CMK (cell line): ENCODE results near the gene ARG2.

Experiments
- DNase-seq: peaks from one replicate; pipeline ENCODE4 v3.0.0-alpha.2; 2010; ENCODE audit warnings: low read depth

ARG2 gene

DNA sequence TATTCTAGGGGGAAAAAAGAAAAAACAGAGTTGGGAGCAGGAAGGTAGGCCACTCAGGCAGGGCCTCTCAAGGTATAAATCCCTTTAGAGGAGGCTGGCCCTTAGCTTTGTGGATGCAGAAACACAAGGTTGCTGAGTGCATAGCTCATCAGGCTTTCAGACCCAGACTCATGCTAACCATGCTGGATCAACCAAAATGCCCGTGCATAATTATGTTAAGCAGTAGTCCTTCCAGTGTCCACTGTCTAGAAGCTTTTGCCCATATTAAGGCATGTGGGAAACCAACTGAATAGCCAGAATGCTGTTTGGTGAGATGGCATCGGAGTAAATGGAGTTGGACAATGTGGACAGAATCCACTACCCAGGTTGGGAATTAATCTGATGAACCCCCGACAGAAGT, 18.9 kb downstream of the ARG2 start:
- no peak for DNase-seq

DNA sequence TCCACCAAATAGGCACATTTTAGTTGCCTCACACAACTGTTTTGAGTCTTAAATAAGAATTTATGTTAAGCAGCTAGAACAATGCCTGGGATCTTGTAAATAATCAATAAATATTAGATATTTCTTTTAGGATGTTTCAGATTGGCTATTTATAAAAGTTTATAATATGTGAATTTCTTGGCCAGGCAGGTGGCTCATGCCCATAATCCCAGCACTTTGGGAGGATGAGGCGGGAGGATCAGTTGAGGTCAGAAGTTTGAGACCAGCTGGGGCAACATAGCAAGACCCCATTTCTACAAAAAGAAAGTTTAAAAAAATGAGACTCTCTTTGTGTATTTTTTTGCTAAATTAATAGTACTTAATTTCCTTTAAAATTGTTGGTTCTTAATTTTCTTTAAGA, 21.8 kb downstream of the ARG2 start:
- no peak for DNase-seq

DNA sequence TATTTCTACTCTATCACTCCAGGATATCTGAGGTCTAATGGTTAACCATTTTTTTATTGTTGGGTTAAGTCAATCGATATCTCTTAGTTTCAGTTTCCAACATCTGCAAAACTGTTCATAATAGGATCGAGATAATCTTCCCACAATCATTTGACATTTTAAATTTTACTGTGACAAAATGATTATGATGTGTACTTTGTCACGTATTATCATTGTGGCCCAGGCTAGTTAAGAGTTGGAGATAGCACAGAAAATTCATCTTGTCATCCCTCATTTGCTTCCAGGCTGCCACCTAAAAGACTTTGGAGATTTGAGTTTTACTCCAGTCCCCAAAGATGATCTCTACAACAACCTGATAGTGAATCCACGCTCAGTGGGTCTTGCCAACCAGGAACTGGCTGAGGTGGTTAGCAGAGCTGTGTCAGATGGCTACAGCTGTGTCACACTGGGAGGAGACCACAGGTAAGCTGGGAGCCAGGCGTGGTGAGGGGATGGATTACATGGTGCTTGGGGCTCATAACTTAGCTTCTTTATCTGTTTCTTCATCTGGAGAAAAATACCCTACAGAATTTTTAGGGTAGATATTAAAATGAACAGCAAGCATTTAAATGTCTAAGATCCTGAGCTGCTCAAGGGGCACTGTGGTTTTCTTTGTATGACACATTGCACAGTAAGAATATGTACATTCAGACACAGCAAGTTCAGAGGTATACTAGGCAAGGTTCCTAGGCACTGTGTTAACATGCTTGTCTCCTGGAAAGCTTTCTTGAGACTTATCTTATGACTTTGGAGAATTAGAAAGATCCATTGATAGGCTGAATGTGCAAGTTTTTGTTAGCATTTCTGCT, 22.4 kb downstream of the ARG2 start:
- DNase-seq = no peak

DNA sequence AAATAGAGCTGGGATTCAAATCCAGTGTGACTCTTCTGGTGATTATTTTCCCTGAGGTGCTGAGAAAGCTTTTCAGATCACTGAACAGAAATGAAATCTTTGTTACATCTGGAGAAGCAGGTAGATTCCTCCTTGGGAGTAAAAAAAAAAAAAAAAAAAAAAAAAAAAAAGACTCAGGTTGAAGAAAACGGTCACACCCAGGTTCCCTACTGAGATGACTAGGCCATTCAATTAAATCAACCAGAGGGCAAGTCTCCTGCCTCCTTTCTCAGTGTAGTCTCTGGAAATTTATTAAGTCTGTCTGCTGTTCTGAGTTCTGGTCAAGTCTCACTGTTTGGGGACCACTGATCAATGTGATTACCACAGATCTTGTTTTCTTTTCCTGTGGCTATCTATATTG, 24.0 kb downstream of the ARG2 start:
- DNase-seq = no peak

DNA sequence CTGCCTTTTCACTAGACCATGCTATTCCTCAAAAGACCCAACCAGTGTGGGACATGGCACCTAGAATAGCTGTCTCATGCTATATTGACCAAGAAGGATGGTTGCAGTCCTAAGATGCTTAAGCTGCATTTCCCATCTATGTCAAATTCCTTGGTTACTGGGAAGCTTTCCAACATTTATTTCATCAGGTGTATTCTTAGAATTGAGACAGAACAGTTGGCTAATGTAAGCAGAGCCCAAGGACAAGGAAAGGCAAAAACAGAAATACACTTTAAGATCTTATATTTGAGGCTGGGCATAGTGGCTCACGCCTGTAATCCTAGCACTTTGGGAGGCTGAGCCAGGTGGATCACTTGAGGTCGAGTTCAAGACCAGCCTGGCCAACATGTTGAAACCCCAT, 24.7 kb downstream of the ARG2 start:
- DNase-seq = no peak

DNA sequence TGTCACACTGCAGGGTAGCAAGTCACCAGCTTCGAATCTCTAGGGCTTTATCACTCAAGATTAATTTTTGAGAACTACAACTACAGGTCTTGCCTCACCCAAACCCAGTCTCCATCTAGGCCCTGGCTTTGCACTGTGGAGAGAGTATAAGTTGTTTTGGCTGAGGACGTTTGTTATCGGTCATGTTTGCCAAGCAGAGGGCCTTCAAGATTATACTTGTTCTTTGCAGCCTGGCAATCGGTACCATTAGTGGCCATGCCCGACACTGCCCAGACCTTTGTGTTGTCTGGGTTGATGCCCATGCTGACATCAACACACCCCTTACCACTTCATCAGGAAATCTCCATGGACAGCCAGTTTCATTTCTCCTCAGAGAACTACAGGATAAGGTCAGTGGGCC, 25.7 kb downstream of the ARG2 start:
- no peak for DNase-seq

DNA sequence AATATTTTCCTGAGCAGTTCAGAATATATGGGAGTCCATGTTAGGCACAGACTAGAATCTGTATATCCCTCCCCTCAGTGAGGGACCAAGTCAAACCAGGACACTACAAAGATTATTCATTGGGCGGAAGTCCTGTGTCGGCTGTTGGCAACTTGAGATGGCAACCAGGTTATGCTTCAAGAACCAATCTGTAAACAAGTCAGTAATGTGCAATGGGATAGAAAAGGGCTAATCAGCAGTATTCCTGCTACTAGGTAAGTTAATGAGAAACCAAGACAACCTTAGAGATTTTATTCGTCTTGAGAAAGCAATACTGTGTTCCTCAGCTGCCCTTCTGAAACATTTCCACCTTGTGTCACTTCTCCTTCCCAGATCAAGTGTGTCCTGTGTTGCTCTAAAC, 26.4 kb downstream of the ARG2 start:
- no peak for DNase-seq

DNA sequence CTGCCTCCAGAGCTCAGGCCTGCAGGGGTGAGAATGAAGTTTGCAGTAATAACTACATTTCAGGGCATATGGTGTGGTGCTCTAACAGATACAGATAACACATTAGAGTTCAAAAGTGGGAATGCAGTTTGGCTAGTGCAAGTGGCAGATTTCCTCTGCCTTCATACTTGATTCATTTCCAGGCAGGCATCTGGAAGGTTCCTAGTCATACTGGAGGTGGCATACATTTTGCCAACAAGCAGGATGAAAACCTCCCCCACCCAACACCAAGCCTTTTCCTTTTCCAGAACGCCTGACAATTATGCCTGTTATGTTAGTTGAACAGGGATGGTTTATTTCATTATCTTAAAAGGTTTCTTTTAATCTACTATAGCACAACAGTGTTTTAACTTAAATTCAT, 30.4 kb downstream of the ARG2 start:
- DNase-seq = no peak

DNA sequence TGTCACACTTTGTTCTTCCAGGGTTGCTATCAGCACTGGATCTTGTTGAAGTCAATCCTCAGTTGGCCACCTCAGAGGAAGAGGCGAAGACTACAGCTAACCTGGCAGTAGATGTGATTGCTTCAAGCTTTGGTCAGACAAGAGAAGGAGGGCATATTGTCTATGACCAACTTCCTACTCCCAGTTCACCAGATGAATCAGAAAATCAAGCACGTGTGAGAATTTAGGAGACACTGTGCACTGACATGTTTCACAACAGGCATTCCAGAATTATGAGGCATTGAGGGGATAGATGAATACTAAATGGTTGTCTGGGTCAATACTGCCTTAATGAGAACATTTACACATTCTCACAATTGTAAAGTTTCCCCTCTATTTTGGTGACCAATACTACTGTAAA, 31.0 kb downstream of the ARG2 start:
- DNase-seq = no peak

DNA sequence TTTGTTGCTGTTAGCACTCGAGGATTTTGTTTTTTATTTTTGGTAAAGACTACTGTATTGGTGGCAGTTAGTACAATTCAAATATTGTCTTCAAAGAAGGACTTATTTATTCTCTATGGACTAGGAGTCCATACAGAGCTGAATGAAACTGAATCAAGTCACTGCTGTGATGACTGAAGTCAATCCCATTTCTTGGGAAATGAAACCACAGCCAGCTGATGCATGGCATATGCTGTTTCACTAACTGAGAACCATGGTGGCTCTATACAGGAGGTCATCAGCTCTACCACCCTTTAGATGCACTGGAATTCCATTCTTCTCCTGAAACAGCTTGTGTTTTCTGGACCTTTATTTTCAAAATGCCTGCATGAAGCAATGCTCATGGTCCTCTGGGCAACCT, 32.5 kb downstream of the ARG2 start:
- DNase-seq = no peak

DNA sequence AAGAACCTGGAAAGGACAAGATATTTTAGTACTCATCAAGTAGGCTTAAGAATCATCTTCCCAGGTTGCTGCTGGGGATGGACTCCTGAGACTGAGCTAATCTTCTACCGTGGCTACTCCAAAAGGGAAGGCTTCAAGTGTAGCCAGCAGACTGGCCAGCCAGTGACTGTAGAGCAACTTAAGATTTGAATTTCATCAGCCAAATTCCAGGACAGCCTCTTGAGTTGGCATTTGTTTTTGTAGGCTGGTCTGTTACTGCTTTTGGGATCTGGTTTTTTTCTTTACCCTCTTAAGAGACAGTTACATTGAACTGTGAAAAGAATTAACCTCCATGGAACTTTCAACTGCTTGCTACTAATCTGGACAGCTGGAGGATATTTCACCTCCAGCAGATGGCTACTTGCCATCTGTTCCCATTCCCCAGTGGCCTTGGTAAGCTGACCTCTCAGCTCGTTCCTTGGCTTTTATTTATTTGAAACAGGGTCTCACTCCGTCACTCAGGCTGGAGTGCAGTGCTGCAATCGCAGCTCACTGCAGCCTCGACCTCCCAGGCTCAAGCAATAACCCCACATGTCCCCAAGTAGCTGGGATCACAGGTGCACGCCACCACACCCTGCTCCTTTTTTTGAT, 34.0 kb downstream of the ARG2 start:
- DNase-seq = no peak

DNA sequence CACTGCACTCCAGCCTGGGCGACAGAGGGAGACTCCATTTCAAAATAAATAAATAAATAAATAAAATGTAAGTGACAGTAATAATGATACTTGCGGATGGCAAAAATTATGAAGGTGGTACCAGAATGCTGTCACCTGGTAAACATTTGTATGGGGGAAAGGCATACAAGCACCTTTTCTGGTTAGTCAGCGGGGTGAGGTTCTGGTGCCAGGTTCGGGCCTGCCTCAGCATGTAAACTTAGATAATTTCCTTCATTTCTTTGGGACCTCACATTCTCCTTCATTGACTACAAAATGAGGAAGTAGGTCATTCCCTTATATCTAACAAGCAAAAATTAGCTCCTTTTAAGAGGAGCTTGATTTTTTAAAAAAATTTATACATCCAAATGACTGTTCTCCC, 43.9 kb downstream of the ARG2 start:
- DNase-seq = no peak

DNA sequence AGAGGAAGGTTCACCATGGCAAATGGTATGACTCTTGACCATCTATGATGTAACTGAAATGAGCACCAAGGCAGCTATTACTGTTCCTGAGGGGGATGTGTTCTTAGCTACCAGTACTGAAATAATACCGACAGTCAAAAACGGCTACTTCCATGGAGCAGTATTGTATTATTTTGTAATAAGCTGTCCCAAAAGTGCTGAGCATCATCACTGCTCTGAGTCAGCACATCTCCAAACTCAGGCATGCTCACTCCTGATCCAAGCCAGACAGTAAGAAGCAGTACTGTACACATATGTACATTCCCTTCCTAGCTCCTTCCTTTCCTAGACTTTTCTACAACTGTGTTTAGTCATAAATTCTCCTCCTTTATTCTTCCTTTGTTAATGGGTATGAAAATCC, 46.1 kb downstream of the ARG2 start:
- no peak for DNase-seq

DNA sequence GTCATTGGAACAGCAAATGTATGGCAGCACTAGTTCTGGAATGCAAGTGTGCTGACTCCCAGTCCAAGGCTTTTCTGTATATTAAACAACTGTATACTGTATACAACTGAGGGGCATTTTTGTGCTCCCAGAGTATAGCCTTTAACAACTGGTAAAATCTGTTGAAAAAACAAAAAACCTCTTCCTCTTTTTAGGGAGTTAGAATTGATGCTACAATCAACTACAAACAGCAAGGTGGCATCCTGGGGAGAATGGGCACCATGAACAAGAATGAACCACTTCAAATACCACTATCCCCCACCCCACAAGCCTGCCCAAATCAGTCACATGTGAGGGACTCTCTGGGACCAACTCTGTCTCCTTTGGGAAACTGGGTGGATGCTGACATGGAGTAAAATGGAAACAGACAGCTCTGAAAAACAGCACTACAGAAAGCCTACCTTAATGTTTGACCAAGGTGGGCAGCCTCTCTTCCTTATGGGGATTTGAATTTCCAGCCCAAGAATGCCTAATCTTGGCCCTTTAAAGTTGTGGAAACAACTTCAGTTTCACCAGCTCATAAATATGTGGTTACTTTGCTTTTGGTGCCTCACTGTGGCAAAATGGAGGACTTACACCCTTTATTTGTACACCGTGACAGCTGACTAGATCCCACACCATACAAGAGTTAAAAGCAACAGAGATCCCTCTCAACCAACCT, 47.2 kb downstream of the ARG2 start:
- DNase-seq = no peak

DNA sequence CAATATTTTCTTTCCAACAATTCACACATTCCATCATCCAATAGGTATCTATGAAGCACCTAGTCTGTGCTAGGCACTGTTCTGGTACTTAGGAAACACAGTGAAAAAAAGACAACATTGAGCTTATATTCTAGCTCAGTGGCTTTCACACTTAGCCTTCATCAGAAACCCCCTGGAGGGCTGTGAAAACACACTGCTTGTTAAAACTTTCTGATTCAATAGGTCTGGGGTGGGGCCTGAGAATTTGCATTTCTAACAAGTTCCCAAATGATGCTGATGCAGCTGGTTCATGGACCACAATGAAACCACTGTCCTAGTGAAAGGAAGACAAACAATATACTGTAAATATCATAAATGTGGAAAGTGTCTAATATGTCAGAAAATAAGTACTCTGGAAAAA, 48.8 kb downstream of the ARG2 start:
- no peak for DNase-seq

DNA sequence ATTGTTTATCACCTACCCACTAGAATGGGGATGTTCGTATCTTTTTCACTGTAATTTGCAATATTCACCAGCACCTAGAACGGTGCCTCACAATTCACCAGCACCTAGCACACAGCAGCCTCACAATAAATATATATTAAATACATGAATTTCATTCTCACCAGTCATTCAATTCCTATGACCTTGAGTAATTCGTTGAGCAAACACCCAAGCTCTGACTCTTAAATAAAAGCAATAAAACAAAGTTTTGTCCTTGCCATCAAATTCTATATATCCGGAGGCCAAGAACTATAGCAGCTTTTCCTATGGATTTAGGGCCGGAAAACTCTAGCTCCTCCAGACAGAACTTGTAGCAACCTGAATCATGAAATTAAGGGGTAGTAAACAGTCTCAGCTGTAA, 53.7 kb downstream of the ARG2 start:
- DNase-seq = no peak

DNA sequence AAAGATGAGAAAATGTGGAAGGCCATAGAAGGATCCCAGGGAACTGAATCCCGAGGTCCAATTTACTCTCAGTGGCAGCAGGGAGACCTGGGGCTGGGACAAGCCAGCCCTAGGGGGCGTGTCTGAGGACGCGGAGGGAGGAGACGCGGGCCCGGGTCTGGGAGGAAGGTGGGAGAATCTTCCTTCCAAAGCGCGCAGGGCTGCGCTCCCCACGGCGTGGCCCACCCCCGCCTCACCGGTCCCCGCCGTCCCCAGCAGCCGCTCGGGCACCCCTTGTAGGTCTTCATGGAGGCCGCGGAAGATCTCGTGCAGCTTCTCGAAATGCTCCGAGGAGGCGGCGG, 54.4 kb downstream of the ARG2 start:
- no peak for DNase-seq

DNA sequence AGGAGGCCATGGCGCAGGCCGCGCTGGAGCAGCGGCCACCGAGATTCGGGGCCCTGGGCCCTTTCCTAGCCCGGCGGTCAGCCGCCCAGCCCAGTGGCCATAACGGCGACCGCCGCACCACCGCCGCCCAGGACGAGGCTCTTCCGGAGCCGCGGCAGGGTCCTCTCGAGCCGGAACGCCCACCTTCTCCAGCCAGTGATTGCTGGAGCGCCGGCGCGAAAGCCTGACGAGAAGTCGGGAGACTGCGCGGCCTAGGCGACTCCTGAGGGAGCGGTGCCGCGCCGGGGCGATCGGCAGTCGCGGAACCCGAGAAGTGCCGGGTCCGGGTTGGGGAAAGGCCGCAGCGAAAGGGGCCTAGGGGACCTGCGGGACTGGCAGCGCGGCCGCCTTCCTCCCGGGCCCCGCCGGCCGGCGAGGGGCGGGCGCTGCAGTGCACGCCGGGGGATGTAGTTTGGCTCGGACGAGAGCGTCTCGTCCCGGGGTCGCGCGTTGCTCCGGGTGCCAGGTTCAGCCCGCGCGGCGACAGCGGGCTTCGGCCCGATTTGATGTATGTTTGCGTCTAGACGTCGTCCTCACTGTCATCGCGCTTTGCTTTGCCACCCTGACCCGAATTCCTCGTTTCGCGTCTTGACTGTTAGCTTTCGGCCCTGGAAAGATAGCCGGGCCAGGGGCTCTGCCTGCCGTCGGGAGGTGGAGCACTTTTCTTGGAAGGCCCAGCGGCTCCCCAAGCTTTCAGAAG, 54.9 kb downstream of the ARG2 start, which contains the start of gene VTI1B:
VTI1B (minus strand) TSS at position 153 of the 739 bp plus-strand sequence; CDS start at position 10, 143 bp downstream.
- DNase-seq = no peak

DNA sequence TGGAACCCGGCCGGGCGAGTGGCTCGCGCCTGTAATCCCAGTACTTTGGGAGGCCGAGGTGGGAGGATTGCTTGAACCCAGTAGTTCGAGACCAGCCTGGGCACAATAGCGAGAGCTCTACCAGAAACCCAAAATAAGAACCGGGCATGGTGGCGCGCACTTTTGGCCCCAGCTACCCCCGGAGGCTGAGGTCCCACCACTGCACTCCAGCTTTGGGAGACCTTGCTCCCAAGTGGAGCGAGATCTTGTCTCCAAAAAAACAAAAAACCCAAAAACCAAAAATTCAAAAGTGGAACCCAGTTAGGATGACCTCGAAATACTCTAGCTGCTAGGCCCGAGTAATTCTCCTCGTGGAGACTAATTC, 55.5 kb downstream of the ARG2 start:
- DNase-seq = no peak

DNA sequence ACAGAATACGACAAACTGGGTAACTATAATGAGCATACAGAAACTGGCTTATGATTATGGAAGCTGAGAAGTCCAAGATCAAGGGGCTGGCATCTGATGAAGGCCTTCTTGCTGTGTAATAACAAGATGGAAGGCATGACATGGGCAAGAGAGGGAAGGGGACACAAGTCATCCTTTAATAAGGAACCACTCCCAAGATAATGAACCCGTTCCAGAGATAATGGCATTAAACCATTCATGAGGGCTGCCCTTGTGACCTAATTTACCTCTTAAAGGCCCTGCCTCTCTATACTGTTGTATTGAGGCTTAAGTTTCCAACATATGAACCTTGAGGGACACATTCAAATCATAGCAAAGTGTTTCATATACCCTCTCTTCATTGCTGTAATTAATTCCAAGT, 59.3 kb downstream of the ARG2 start:
- DNase-seq = no peak

DNA sequence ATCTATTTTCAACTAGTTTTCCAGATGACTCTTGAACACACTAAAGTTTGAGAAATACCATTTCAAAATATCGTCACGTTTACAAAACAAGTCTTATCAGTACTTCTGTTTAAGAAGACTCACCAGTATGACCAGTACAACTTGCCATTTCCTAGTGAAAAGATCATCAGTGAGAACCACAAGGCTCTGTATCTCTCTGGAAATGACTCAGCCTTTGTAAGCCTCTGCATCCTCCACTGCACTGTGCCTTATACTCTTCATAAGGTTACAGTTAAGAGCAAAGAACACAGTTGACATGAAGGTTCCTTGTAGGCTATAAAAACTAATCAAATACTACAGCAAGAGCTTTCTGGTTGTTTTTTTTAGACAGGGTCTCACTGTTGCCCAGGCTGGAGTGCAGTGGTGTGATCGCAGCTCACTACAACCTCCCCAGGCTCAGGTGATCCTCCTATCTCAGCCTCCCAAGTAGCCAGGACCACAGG, 60.4 kb downstream of the ARG2 start:
- no peak for DNase-seq

DNA sequence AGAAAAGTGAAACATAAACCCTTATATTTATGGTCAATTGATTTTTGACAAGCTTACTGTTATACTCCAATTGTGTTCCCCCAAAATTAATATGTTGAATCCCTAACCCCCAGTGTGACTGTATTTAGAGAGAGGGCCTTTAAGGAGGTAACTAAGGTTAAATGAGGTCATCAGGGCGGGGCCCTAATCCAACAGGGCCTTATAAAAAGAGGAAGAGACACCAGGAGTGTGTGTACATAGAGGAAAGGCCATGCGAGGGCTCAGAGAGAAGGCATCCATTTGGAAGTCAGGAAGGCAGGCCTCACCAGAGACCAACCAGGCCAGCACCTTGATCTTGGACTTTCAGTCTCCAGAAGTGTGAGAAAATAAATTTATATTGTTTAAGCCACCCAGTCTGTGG, 61.2 kb downstream of the ARG2 start:
- no peak for DNase-seq

DNA sequence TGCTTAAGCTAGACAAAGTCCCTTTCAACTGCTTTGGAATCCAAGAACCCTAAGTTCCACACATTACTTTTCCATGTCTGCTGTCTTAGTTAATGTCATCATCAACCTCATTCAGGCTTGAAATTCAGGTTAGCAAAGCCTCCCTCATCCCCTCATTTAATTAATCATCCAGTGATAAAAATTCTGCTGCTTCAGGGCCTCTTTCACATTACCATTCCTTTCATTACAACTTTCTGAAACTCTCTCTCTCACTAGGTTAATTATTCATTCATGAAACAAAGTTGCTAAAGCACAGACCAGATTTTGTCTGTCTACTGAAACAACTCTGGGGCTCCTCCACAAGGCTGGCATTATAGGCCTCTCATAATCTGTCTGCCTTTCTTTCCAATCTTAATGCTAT, 64.1 kb downstream of the ARG2 start:
- DNase-seq = no peak
